ENCODE measurements around the gene HEPHL1. TPM values are rescaled to one million over a fixed set of nuclear protein-coding genes. Genes with fewer than 3 reads are reported as not detected.

HEPHL1 gene
- total and polyA plus RNA-seq, 7 donors = 0.01 TPM; not detected in 6

GRCh38 chr11:94002226-94002625 lies 18.9 kb upstream of the HEPHL1 start:
- ATAC-seq (no peak), DNase-seq (no peak)
- Histone ChIP-seq H3K36me3 (ENCODE audit: insufficient read depth in 1 of 2, low read depth in 1 of 2) (no peaks in the 10 kb centered on the region), H3K4me3 (no peak overlapping the region), H3K9me3 (no peaks in the 10 kb centered on the region), H3K27me3 (ENCODE audit: insufficient read depth in 3 of 3, low read length in 2 of 3) (no peaks in the 10 kb centered on the region), H3K4me1 (no peaks in the 10 kb centered on the region), H3K27ac (no peak overlapping the region)
- intact Hi-C loops (cut with DNase I) = no loop called here
- TF ChIP-seq CTCF (IDR thresholded peaks at IDR 0.05) = no peak
- 70 to 75% (median 73%) methylated on average over 2 of the region's 2 CpGs for WGBS, 3 donors

GRCh38 chr11:94007426-94007825 lies 13.7 kb upstream of the HEPHL1 start:
- H3K4me3 ChIP-seq = no peak overlapping the region
- intact Hi-C loops (cut with DNase I) = no loop called here
- no peaks in the 10 kb centered on the region for H3K9me3 ChIP-seq
- H3K27ac ChIP-seq = no peak overlapping the region
- DNase-seq (no peak), ATAC-seq (no peak)
- H3K36me3 ChIP-seq (ENCODE audit: insufficient read depth in 1 of 2, low read depth in 1 of 2) = no peaks in the 10 kb centered on the region
- no peaks in the 10 kb centered on the region for H3K4me1 ChIP-seq
- no peaks in the 10 kb centered on the region for H3K27me3 ChIP-seq (ENCODE audit: insufficient read depth in 3 of 3, low read length in 2 of 3)
- TF ChIP-seq CTCF (IDR thresholded peaks at IDR 0.05) = no peak

GRCh38 chr11:94007906-94008305 lies 13.2 kb upstream of the HEPHL1 start:
- no peaks in the 10 kb centered on the region for H3K27me3 ChIP-seq (ENCODE audit: insufficient read depth in 3 of 3, low read length in 2 of 3)
- 65 to 66% (median 66%) methylated on average over 4 of the region's 4 CpGs for WGBS, 3 donors
- H3K36me3 ChIP-seq (ENCODE audit: insufficient read depth in 1 of 2, low read depth in 1 of 2) = no peaks in the 10 kb centered on the region
- no peak overlapping the region for H3K4me3 ChIP-seq
- H3K4me1 ChIP-seq = no peaks in the 10 kb centered on the region
- H3K9me3 ChIP-seq = no peaks in the 10 kb centered on the region
- no peak overlapping the region for H3K27ac ChIP-seq
- TF ChIP-seq CTCF (IDR thresholded peaks at IDR 0.05) = no peak
- intact Hi-C loops (cut with DNase I) = no loop called here
- no peak for ATAC-seq
- DNase-seq = no peak

- Histone ChIP-seq H3K4me1 (no peaks in the 10 kb centered on the region), H3K27ac (no peak overlapping the region), H3K4me3 (no peak overlapping the region), H3K27me3 (ENCODE audit: insufficient read depth in 3 of 3, low read length in 2 of 3) (no peaks in the 10 kb centered on the region), H3K9me3 (no peaks in the 10 kb centered on the region), H3K36me3 (ENCODE audit: insufficient read depth in 1 of 2, low read depth in 1 of 2) (no peaks in the 10 kb centered on the region)
- intact Hi-C loops (cut with DNase I) = no loop called here
- TF ChIP-seq CTCF (IDR thresholded peaks at IDR 0.05) = no peak
- 41 to 60% (median 47%) methylated on average over 1 of the region's 1 CpG for WGBS, 3 donors
- ATAC-seq (no peak), DNase-seq (no peak)
These were observed 11.0 kb upstream of the HEPHL1 start for GRCh38 chr11:94010136-94010535.

GRCh38 chr11:94011478-94011877 lies 9.7 kb upstream of the HEPHL1 start:
- no peak for DNase-seq
- WGBS, 3 donors = 81 to 89% (median 86%) methylated on average over 3 of the region's 3 CpGs
- intact Hi-C loops (cut with DNase I) = no loop called here
- no peaks in the 10 kb centered on the region for H3K4me1 ChIP-seq
- H3K9me3 ChIP-seq = no peaks in the 10 kb centered on the region
- H3K27ac ChIP-seq = no peak overlapping the region
- no peak overlapping the region for H3K4me3 ChIP-seq
- TF ChIP-seq CTCF (IDR thresholded peaks at IDR 0.05) = no peak
- no peaks in the 10 kb centered on the region for H3K36me3 ChIP-seq (ENCODE audit: insufficient read depth in 1 of 2, low read depth in 1 of 2)
- no peaks in the 10 kb centered on the region for H3K27me3 ChIP-seq (ENCODE audit: insufficient read depth in 3 of 3, low read length in 2 of 3)
- ATAC-seq = no peak
